HCT116 (cell line): ENCODE results near the gene IRF4. TPM values are rescaled to one million over a fixed set of nuclear protein-coding genes. Genes with fewer than 3 reads are reported as not detected.
A peak's percentile ranks its signal among the peaks of the same experiment; 100 is the strongest.

Source experiments
- ATAC-seq: fragments of 200-7000 bp; cut with Tn5 transposase; 2 replicates; pipeline ENCODE4 v1.9.1; 2020; ENCODE audit warnings: mild to moderate bottlenecking, moderate library complexity
- BruUV-seq: library from RNA; stranded (reverse); fragments of 400-500 nt; replicated peaks from 2 replicates; lab custom pipeline; 2021; lab: Mats Ljungman, UMichigan
- CTCF ChIA-PET: fragments of 300-600 bp; sonication (Branson Sonifier 250); formaldehyde crosslinking; loops from one replicate; lab custom pipeline; 2021; ENCODE audit warnings: antibody characterized with exemption; lab: Charles Lee
- POLR2A ChIA-PET: fragments of 300-600, 350-600 bp; sonication (Branson Sonifier 250); formaldehyde crosslinking; loops from one replicate; lab custom pipeline; 2021; ENCODE audit warnings: antibody characterized with exemption; lab: Charles Lee
- RAD21 ChIA-PET, 2 experiments: fragments of 300-600 bp; sonication (Branson Sonifier 250); formaldehyde crosslinking; loops; one replicate each; lab custom pipeline; 2023; ENCODE audit warnings: low total read pairs in 2 of 2; ENCODE audit not compliant: uncharacterized antibody in 2 of 2, unreplicated experiment in 2 of 2, low non-redundant PET in 1 of 2; lab: Charles Lee
- DNase-seq: peaks from one replicate; pipeline ENCODE4 v3.0.0-alpha.2; 2010; ENCODE audit warnings: low read depth, low spot score
- H2AFZ ChIP-seq: fragments of 200-600 bp; shearing (Covaris generic), sonication (generic); 2 replicates; pipeline ENCODE4 v1.6.1; 2017; ENCODE audit warnings: low read depth, mixed run types, mixed read lengths, antibody characterized with exemption, low read length; ENCODE audit not compliant: poor library complexity, severe bottlenecking
- H3K27ac ChIP-seq: 2 replicates; pipeline ENCODE4 v1.5.1; 2012; ENCODE audit warnings: low read depth, low read length
- H3K27me3 ChIP-seq: fragments of 200-600 bp; sonication (generic); 2 replicates; pipeline ENCODE4 v1.6.1; 2016; ENCODE audit warnings: mixed run types, low read length, mixed read lengths; ENCODE audit not compliant: insufficient read depth
- H3K36me3 ChIP-seq, 2 experiments: fragments of 200-500 bp in 1 of 2; fragments of 200-600 bp in 1 of 2; sonication (Bioruptor generic) in 1 of 2; sonication (generic) in 1 of 2; 2 replicates each; pipeline versions ENCODE4 v1.5.1 to v1.6.1; 2014 to 2016; ENCODE audit warnings: low read length in 2 of 2, inconsistent platforms in 1 of 2, mixed read lengths in 1 of 2, mixed run types in 1 of 2; ENCODE audit not compliant: insufficient read depth in 2 of 2, control insufficient read depth in 1 of 2
- H3K4me1 ChIP-seq, 2 experiments: fragments of 200-600 bp in 1 of 2; sonication (generic) in 1 of 2; 2 replicates each; pipeline versions ENCODE4 v1.5.1 to v1.6.1; 2012 to 2017; ENCODE audit warnings: low read length in 2 of 2, inconsistent platforms in 1 of 2, mild to moderate bottlenecking in 1 of 2, mixed read lengths in 1 of 2, mixed run types in 1 of 2, moderate library complexity in 1 of 2; ENCODE audit not compliant: insufficient read depth in 2 of 2, control insufficient read depth in 1 of 2
- H3K4me2 ChIP-seq: fragments of 200-600 bp; sonication (generic); 2 replicates; pipeline ENCODE4 v1.6.1; 2017; ENCODE audit warnings: mixed run types, low read length, mixed read lengths
- H3K4me3 ChIP-seq, 2 experiments: fragments of 200-600 bp in 1 of 2; sonication (generic) in 1 of 2; replicated peaks in 1 of 2; 2 replicates each; pipeline ENCODE4 v1.5.1; 2011 to 2016; ENCODE audit warnings: low read length in 2 of 2, control low read depth in 1 of 2, low read depth in 1 of 2, mild to moderate bottlenecking in 1 of 2, mixed read lengths in 1 of 2, mixed run types in 1 of 2
- H3K79me2 ChIP-seq: fragments of 200-600 bp; sonication (generic); 2 replicates; pipeline ENCODE4 v1.6.1; 2017; ENCODE audit warnings: mild to moderate bottlenecking, mixed run types, low read length, moderate library complexity, mixed read lengths; ENCODE audit not compliant: insufficient read depth
- H3K9ac ChIP-seq: fragments of 200-600 bp; sonication (generic); 2 replicates; pipeline ENCODE4 v1.6.1; 2016; ENCODE audit warnings: low read length, mixed read lengths
- H3K9me2 ChIP-seq: fragments of 200-600 bp; sonication (generic), shearing (Covaris generic); 2 replicates; pipeline ENCODE4 v1.6.1; 2017; ENCODE audit warnings: mixed run types, mild to moderate bottlenecking, moderate library complexity; ENCODE audit not compliant: insufficient read depth
- H3K9me3 ChIP-seq, 2 experiments: fragments of 200-500 bp in 1 of 2; fragments of 200-600 bp in 1 of 2; sonication (Bioruptor generic) in 1 of 2; sonication (generic) in 1 of 2; 2 replicates each; pipeline ENCODE4 v1.6.1; 2014 to 2017; ENCODE audit warnings: low read length in 2 of 2, mixed read lengths in 2 of 2, inconsistent platforms in 1 of 2, low read depth in 1 of 2, mild to moderate bottlenecking in 1 of 2, mixed run types in 1 of 2, moderate library complexity in 1 of 2; ENCODE audit not compliant: control insufficient read depth in 1 of 2, insufficient read depth in 1 of 2
- H4K20me1 ChIP-seq: fragments of 200-600 bp; sonication (generic), shearing (Covaris generic); 2 replicates; pipeline ENCODE4 v1.6.1; 2017; ENCODE audit warnings: mixed run types, mild to moderate bottlenecking, moderate library complexity; ENCODE audit not compliant: insufficient read depth
- ATF3 ChIP-seq: IDR thresholded peaks from 2 replicates; pipeline ENCODE4 v1.6.1; 2012
- CEBPB ChIP-seq: IDR thresholded peaks from 2 replicates; pipeline ENCODE4 v1.6.1; 2012; ENCODE audit warnings: low read depth
- CTCF ChIP-seq, 3 experiments: fragments of 200-600 bp in 1 of 3; sonication (generic) in 1 of 3; IDR thresholded peaks in 2 of 3; conservative IDR thresholded peaks in 1 of 3; 2 replicates each; pipeline ENCODE4 v1.5.1; 2012 to 2017; ENCODE audit warnings: low read depth in 2 of 3, low read length in 2 of 3, antibody characterized with exemption in 1 of 3, borderline replicate concordance in 1 of 3, control low read depth in 1 of 3, mild to moderate bottlenecking in 1 of 3, mixed read lengths in 1 of 3, mixed run types in 1 of 3, moderate library complexity in 1 of 3; ENCODE audit not compliant: insufficient read depth in 1 of 3
- JUND ChIP-seq: IDR thresholded peaks from 2 replicates; pipeline ENCODE4 v1.6.1; 2012
- MAX ChIP-seq: IDR thresholded peaks from 2 replicates; pipeline ENCODE4 v1.6.1; 2012
- RAD21 ChIP-seq: IDR thresholded peaks from 2 replicates; pipeline ENCODE4 v1.6.1; 2012; ENCODE audit warnings: low read depth, mild to moderate bottlenecking
- intact Hi-C: fragments of 100-400 bp; cut with micrococcal nuclease; formaldehyde crosslinking; loops from 2 replicates; pipeline ENCODE4 v1.10.0; 2022
- total RNA-seq: library from RNA; stranded (reverse); gene quantifications from one replicate; pipeline ENCODE4 v1.2.1, GENCODE V29; 2021; ENCODE audit not compliant: unreplicated experiment

IRF4 gene
- total RNA-seq, 1 experiment from 2014 or later, result 1.2 TPM

GRCh38 chr6:435441-436307, 44.1 kb downstream of the IRF4 start:
- peak overlapping the region in 1 of 2 experiments; percentile 19; a peak in 2 of 4 replicates for H3K4me3 ChIP-seq
- H3K79me2 ChIP-seq, result no peaks in the 10 kb centered on the region
- H3K4me1 ChIP-seq, result peaks cover 12 to 43% of the 10 kb centered on the region in 2 experiments
- peak overlapping the region; percentile 95 for H2AFZ ChIP-seq
- peak; percentile 65 for ATAC-seq
- H3K36me3 ChIP-seq, result no peaks in the 10 kb centered on the region
- peak overlapping the region; percentile 75 for H3K4me2 ChIP-seq
- BruUV-seq, result no TSS peak
- H3K9me3 ChIP-seq, result no peaks in the 10 kb centered on the region
- intact Hi-C loops, result no loop called here
- TF ChIP-seq CEBPB (no peak), MAX (peak; percentile 39; the same call in 1 of the 2 replicates), RAD21 (no peak), CTCF (IDR thresholded peaks at IDR 0.05 in 2 of 3, conservative IDR thresholded peaks at IDR 0.05 in 1 of 3; ENCODE audit: borderline replicate concordance in 1 of 3, insufficient read depth in 1 of 3, low read depth in 2 of 3, low read length in 2 of 3) (no peak), ATF3 (no peak), JUND (no peak)
- TF ChIP-seq, all 23 proteins: peak for 1
- ChIA-PET RAD21 (no interaction called here), CTCF (interaction anchor here (1.5 kb wide), 1 partner anchor 26 kb away, joined by 4 read pairs; no protein-coding TSS in a partner anchor), POLR2A (no interaction called here)
- Histone ChIP-seq H3K9me2 (no peaks in the 10 kb centered on the region), H3K27me3 (no peaks in the 10 kb centered on the region), H4K20me1 (no peaks in the 10 kb centered on the region), H3K27ac (peak overlapping the region; percentile 45), H3K9ac (peak overlapping the region; percentile 23; the same call in 1 of the 2 replicates)
- DNase-seq, result no peak
